GM21825 (cell line): ENCODE measurements around the gene PIEZO1.
"Not testable (repeated sequence)": the region's sequence is repeated elsewhere in the genome, so short reads cannot be mapped to it uniquely, and the experiment has no call there.

Experiments used
- ATAC-seq: cut with Tn5 transposase; IDR thresholded peaks from one replicate; pipeline ENCODE4 v1.9.1; 2021; ENCODE audit warnings: mild to moderate bottlenecking, moderate library complexity; ENCODE audit not compliant: unreplicated experiment

PIEZO1 gene, protein sequence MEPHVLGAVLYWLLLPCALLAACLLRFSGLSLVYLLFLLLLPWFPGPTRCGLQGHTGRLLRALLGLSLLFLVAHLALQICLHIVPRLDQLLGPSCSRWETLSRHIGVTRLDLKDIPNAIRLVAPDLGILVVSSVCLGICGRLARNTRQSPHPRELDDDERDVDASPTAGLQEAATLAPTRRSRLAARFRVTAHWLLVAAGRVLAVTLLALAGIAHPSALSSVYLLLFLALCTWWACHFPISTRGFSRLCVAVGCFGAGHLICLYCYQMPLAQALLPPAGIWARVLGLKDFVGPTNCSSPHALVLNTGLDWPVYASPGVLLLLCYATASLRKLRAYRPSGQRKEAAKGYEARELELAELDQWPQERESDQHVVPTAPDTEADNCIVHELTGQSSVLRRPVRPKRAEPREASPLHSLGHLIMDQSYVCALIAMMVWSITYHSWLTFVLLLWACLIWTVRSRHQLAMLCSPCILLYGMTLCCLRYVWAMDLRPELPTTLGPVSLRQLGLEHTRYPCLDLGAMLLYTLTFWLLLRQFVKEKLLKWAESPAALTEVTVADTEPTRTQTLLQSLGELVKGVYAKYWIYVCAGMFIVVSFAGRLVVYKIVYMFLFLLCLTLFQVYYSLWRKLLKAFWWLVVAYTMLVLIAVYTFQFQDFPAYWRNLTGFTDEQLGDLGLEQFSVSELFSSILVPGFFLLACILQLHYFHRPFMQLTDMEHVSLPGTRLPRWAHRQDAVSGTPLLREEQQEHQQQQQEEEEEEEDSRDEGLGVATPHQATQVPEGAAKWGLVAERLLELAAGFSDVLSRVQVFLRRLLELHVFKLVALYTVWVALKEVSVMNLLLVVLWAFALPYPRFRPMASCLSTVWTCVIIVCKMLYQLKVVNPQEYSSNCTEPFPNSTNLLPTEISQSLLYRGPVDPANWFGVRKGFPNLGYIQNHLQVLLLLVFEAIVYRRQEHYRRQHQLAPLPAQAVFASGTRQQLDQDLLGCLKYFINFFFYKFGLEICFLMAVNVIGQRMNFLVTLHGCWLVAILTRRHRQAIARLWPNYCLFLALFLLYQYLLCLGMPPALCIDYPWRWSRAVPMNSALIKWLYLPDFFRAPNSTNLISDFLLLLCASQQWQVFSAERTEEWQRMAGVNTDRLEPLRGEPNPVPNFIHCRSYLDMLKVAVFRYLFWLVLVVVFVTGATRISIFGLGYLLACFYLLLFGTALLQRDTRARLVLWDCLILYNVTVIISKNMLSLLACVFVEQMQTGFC (N-terminal part only)

DNA sequence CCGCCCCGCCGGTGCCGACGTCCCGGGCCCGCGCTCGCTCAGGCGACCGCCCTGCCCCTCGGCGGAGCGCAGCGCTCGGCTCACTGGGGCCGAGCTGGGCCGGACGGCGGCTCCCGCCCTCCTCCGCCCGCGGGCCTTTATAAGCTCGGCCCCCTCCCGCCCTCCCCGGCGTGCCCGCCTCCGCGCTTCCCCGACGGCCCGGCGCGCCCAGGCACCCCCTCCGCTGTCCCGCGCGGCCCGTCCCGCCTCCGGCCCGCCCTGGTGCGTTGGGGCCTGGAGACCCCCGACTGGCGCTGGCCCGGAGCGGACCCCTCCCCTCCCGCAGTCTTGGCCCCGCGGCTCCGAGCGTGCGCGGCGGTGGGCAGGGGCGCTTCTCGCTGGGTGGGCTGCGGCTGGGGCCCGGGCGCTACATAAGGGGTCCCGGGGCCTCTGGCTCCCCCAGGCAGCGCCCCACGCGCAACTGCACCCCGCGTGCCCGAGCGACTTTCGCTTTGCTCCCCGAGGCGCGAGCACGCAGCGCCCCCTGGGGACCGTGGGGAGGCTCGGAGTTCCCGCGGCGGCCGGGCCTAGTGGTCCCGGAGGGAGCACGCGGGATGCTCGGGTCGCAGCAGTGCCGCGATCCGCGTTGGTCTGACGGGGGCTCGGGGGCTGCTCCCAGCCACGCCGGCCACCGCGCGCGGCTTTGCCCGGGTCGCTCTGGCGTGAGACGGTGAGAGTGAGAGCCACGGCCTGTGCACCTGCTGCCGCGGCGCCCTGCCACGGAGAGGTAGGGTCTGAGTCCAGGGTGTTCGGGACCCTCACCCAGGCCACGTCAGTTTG, at the start of gene PIEZO1:
TSS of gene PIEZO1 (minus strand) at position 115 of the 819 bp plus-strand sequence. CDS start 256 bp downstream, outside the sequence.
- no peak for ATAC-seq

DNA sequence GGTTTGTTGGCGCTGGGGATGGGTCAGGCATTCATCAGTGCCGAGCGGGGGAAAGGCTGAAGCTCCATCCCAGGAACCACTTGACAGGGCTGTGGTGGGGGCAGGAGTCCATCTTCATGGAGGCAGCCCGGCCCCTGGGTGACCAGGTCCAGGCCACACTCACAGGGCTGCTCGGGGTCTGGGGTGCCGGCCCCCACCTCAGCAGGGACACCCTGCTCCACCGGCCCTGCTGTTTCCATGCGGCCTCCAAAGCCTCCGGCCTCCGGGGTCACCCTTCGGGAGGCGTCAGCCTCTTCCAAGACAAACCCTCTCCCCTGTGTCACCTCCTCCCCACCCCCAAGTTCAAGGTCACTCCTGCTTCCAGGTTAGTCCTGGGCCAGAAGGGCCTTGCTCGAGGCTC, 49.6 kb upstream of the PIEZO1 start:
- ATAC-seq = no peak

DNA sequence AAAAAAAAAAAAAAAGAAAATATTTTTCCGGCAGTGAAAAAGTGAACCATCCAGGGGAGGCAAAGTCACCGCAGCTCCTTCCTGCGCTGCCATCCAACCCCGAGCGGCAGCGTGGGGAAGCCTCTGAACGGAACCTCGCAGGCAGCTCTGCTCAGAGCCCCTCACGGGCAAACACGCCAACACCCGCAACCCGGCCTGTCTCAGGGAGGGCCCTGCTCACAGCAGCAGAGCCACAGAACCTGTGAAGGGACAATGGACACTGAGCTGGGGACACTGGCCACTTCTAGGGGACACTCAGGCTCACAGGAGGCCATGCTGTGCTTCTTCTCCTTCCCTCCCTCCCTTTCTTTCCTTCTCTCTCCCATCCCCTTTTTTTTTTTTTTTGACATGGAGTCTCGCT, 48.1 kb upstream of the PIEZO1 start:
- no peak for ATAC-seq

DNA sequence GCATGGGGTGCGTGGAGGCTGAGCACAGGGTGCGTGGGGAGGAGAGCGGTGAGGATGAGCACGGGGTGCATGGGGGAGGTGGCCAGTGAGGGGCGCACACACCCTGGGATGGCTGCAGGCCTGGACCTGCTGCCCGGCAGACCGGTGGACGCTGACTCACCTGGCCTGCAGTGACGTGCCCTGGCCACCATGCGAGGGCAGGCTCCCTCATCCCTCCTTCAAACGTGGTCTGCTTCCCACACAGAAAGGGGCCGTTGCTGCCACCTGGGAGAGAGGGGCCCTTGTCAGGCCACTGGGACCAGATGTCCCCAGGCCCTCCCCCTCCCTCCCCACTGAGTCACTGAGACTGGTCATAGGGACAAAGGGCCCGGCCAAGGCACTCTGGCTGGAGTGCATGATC, 46.8 kb upstream of the PIEZO1 start:
- no peak for ATAC-seq

DNA sequence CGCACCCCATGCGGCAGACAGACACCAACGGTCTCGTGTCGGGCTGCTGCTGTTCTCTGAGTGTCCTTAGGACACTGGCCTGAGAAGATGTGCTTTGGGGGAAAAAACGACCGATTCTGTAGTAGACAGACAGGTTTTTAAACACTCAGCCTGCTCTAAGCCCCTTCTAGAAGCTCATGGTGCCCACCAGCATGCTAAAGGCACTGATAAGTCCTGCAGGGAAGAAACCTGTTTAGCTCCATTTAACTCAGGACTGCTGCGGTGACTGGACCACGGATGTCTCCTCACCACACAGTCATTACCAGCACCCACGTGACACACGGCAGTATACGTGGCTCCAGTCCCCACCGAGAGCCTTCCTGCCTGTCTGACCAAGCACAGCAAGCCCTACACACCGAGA, 45.8 kb upstream of the PIEZO1 start:
- ATAC-seq = no peak

DNA sequence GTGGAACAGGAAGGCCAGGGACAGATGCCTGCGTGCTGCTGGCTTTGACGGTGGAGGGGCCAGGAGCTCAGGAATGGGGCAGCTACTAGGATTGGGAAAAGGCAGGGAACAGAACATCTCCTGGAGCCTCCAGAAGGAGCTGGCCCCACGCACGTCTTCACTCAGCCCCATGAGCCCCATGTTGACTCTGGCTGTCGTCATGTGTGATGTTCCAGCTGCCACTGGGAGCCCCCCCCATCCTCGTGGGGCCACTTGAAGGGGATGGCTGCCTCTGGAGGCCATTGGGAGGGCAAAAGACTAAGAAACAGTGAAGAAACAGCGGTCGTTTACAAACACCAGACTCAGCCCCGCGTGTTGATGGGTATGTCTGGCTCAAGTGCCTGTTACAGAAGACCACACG, 45.2 kb upstream of the PIEZO1 start:
- no peak for ATAC-seq

DNA sequence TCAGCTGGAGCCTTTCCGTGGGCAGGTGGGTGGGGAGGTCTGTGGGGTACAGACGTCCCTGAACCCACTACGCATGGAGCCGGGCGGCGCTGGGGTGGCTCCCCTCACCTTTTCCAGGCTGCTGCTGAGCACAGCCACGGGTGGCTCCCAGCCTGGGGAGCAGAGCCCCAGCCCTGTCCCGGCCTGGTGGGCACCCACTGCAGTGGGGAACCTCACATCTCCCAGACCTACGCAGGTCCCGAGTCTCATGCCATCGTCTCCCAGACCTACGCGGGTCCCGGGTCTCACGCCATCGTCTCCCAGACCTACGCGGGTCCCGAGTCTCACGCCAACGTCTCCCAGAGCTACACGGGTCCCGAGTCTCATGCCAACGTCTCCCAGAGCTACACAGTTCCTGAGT, 43.7 kb upstream of the PIEZO1 start:
- no peak for ATAC-seq

DNA sequence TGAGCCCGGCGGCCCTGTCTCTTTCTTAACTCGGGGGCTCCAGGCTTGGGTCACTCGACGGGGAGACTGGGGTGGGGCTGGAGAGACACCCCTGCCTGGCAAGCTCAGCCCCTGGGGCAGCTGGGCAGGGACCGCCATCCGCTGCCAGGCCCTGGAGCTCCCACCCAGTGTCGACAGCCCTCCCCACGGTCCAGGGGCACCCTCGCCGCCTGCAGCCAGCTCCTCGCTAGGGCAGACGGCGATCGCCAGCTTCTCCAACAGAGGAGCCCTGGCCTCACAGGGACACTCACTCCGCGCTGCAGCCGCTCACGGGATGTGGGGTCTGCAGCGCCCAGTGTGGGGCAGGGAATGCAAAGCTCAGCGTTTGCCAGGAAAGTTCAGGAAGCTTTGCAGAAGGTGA, 42.7 kb upstream of the PIEZO1 start:
- ATAC-seq = no peak

DNA sequence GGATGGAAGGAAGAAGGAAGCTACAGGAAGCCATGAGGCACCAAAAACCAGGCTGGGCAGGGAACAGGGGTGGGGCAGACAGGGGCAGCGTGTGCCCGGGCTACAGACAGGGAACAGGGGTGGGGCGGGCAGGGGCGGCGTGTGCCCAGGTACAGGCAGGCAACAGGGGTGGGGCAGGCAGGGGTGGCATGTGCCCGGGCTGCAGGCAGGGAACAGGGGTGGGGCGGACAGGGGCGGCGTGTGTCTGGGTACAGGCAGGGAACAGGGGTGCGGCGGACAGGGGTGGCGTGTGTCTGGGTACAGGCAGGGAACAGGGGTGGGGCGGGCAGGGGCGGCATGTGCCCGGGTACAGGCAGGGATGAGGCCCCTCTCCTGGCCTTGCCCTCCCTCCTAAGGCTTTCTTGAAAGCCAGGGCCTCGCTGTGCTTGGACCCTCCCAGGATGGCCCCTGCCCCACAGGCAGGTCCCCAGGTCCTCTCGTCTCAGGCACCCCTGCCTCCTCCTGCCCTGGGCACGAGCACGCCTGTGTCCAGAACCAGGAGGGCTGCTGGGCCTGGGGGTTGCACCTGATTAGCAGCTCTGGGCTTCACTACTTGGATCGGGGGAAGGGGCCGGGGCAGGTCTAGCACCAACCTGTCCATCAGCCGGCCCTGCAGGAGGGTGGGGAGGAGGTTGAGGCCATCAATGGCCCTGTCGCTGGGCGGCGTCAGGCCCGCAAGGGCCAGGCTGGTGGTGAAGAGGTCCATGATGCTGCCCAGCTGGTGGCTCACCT, 41.2 kb upstream of the PIEZO1 start:
- no peak for ATAC-seq

DNA sequence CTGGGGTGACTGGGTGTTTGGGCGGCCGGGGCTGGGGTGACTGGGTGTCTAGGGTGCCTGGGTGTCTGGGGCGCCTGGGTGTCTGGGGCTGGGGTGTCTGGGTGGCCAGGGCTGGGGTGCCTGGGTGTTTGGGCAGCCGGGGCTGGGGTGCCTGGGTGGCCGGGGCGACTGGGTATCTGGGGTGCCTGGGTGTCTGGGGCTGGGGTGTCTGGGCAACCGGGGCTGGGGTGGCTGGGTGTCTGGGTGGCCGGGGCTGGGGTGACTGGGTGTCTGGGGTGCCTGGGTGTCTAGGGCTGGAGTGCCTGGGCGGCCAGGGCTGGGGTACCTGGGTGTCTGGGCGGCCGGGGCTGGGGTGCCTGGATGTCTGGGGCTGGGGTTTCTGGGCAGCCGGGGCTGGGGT, 40.1 kb upstream of the PIEZO1 start:
- no peak for ATAC-seq

DNA sequence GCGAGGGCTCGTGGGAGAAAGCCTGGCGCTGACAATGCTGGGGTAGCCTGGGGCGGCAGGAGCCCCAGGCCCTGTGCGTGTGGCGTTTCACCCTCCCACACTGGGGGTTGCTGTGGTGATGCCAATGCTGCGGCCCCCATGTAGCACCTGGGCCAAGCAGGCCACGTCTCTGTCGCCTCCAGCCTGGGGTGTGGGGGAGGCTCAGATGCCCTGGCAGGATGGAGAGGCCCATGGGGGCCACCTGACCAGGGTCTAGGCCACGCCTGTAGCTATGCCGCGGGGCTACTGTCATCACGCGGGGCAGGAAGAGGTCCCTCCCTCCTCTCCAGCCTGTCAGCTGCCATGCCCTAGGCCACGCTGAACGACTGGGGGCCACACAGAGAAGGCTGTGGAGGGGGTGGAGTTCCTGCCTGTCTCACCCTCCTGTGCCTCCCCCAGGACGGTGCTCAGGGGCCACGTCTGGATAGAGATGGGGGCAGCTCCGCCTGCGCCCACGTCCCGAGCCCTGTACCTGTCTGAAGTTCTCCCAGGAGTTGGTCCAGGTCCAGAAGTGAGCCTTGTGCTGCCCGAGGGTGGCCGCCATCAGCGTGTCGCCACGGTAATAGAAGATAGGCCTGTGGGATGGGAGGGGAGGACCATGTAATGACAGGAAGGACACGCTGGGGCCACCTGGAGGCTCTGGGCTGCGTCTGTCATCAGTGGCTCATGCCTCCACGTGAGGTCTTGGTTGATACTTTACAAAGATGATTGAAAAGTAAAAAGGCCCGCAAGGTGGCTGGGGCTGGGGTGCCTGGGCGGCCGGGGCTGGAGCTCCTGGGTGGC, 39.4 kb upstream of the PIEZO1 start:
- no peak for ATAC-seq

DNA sequence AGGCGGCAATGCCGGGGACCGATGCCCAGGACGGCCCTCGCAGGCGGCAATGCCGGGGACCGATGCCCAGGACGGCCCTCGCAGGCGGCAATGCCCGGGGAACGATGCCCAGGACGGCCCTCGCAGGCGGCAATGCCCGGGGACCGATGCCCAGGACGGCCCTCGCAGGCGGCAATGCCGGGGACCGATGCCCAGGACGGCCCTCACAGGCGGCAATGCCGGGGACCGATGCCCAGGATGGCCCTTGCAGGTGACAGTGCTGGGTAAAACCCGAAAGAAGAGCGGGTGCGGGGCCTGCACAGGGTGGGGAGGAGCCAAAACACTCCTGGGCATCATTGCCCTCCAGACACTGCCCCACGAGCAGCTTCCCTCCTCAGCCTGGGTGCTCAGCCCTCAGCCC, 38.6 kb upstream of the PIEZO1 start:
- ATAC-seq = not testable (repeated sequence)

DNA sequence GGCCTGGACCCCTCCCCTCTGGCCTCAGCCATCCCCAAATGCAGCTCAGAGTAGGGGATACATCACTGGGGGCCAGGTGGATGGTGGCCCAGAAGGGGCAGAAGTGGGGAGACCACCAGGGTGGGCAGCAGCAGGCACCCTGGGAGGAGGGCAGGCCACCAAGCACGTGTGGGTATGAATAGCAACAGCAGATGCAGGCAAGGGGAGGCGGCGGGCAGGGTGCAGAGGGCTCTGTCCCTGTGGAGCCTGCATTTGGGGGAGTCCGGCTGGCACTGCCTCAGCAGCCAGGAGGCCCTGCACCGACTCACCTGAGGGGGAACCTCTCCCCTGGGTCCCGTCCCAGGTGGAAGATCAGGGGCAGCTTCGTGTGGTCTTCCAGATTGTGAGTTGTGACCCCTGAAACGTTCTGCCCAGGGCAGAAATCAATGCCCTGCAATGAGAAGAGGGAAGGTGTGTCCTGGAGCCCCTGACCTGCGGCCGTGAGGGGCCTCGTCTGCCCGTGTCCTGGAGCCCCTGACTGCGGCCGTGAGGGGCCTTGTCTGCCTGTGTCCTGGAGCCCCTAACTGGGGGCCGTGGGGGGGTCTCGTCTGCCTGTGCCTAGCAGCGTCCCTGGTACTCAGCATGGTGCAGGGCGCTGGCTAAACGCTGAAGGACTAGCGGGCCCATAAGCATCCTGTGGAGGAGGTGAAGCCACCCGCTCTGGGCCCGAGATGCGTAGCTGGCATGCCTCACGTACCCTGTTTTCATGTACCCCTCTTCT, 37.4 kb upstream of the PIEZO1 start:
- no peak for ATAC-seq

DNA sequence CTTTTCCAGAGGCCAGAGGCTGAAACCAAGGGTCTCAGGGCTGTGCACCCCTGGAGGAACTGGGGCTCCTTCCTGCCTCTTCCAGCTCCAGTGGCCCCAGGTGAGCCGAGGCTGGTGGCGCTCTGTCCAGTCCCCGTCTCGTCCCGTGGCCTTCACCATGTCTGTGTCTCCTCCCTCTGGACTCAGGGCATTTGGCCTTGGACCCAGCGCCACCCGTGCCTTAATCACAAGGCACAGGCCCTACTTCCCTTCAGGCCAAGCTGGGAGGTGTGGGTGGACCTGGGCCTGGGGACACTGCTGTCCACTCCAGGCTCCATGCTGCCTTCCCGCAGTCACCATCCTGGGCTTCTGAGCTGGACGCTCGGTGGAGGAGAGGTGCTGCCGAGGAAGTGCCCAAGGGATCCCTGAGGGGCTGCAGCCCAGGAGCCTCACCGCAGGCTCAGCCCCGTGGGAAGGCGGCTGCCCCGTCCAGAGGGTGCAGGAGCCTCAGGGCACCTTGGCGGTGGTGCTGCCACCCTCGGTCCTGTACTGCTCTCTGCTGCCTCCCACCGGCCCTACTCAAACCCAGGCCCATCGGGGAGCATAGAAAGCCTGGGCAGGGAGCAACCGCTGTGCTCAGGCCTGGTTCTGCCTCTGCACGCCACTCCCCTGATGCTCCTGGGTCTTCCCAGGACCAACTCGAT, 36.3 kb upstream of the PIEZO1 start:
- ATAC-seq = no peak

DNA sequence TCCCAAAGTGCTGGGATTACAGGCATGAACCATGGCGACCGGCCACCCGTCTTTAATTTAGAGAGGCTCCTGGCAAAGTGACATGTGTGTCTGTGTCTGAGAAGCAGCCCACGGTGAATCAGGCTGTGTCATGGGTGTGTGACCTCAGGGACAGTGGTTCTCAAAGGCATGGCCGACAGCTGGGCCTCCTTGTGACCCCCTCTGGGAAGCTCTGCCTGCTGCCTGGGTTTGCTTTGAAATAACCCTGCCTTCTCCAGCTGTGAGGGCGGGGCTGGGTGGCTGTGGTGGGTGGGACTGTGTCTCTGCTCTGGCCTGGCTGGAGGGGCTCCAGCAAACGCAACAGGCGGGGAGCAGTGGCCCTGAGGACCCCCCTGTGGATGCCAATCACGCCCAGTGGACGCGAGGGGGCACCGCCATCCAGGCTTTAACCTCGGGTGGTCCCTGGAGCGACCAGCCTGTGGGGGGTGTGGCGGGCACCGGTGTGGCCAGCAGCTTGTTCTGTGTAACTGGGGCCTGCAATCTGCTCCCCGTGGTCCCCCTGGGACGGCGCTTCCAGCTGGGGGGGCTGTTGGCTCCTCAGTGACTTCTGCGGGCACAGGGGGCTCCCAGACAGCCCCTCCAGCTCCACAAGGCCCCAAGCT, 35.5 kb upstream of the PIEZO1 start:
- ATAC-seq = no peak

DNA sequence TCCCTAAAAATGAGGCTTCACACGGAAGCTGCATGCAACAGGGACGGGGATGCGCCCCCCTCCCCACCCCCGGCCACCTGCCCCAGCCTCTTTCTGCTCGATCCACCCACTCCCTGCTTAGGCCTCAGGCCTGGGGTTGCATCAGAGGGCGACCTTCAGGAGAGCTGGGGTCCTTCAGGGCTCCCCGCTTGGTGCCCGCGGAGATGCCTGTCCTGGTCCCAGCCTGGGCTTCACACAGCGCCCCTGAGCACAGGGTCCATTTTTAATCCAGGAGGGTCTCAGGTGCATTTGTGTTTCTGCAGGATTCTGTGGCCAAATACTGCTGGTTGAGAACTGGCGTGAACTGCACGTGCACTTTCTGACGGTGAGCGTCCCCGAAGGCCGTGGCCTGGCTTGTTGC, 34.1 kb upstream of the PIEZO1 start:
- ATAC-seq = no peak

DNA sequence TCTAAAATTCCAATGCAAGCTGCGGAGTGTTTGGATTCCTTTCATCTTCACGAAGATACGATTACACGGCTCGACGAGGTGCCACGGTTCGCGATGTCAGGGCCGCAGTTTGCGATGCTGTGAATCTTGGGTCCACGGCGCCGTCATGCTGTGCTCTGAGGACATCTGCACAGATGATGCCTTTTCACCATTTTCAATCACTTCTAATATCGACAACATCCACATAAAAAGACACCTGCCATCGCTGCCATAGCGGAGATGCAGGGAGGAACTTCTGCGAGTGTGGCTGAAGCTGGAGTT, 33.5 kb upstream of the PIEZO1 start:
- ATAC-seq = no peak
